IMR-90 (cell line): Measurements from ENCODE around the gene JAGN1. TPM values are rescaled to one million over a fixed set of nuclear protein-coding genes. Genes with fewer than 3 reads are reported as not detected.

Experiments used
- ATAC-seq: fragments of 200-7000 bp; cut with Tn5 transposase; 2 replicates; pipeline ENCODE4 v1.9.1; 2020; ENCODE audit warnings: low read depth, mild to moderate bottlenecking, moderate library complexity
- BruUV-seq: library from RNA; stranded (reverse); fragments of 400-500 nt; replicated peaks from 2 replicates; lab custom pipeline; 2021; lab: Mats Ljungman, UMichigan
- CTCF ChIA-PET: fragments of 300-600 bp; formaldehyde crosslinking; extraction: SDS; loops from one replicate; lab custom pipeline; 2021; ENCODE audit warnings: antibody characterized with exemption; lab: Yijun Ruan, JAX
- POLR2A ChIA-PET: fragments of 300-600 bp; sonication (Branson Sonifier 250); formaldehyde crosslinking; loops from one replicate; lab custom pipeline; 2022; ENCODE audit warnings: antibody characterized with exemption; ENCODE audit not compliant: unreplicated experiment; lab: Charles Lee
- DNase-seq: peaks from one replicate; pipeline ENCODE4 v3.0.0; 2013
- H2AFZ ChIP-seq: replicated peaks from 2 replicates; pipeline ENCODE3; 2013; ENCODE audit warnings: low read length, mild to moderate bottlenecking; ENCODE audit not compliant: poor library complexity
- H2AK5ac ChIP-seq: 2 replicates; pipeline ENCODE4 v1.6.1; 2013; ENCODE audit warnings: low read depth, low read length, inconsistent platforms
- H2AK9ac ChIP-seq: replicated peaks from 2 replicates; pipeline ENCODE3; 2013; ENCODE audit warnings: mild to moderate bottlenecking, low read depth, low read length, moderate library complexity; ENCODE audit not compliant: poor library complexity
- H2BK120ac ChIP-seq: 2 replicates; pipeline ENCODE4 v1.6.1; 2013; ENCODE audit warnings: low read depth, low read length, inconsistent platforms
- H2BK15ac ChIP-seq: 3 replicates; pipeline ENCODE4 v1.6.1; 2013; ENCODE audit warnings: low read depth, low read length, inconsistent platforms
- H2BK20ac ChIP-seq: 2 replicates; pipeline ENCODE4 v1.6.1; 2013; ENCODE audit warnings: low read depth, mild to moderate bottlenecking, inconsistent platforms, low read length, moderate library complexity
- H2BK5ac ChIP-seq: 2 replicates; pipeline ENCODE4 v1.6.1; 2013; ENCODE audit warnings: mild to moderate bottlenecking, low read depth, low read length, inconsistent platforms; ENCODE audit not compliant: poor library complexity, severe bottlenecking
- H3K14ac ChIP-seq: replicated peaks from 2 replicates; pipeline ENCODE4 v1.6.1; 2013; ENCODE audit warnings: low read depth, low read length, inconsistent platforms
- H3K18ac ChIP-seq: 2 replicates; pipeline ENCODE4 v1.6.1; 2013; ENCODE audit warnings: low read depth, low read length, control low read depth
- H3K23ac ChIP-seq: 2 replicates; pipeline ENCODE4 v1.6.1; 2013; ENCODE audit warnings: low read depth, low read length, inconsistent platforms
- H3K27ac ChIP-seq: 2 replicates; pipeline ENCODE4 v1.5.1; 2013; ENCODE audit warnings: mild to moderate bottlenecking, control low read depth, low read length; ENCODE audit not compliant: insufficient read depth
- H3K27me3 ChIP-seq: 2 replicates; pipeline ENCODE4 v1.6.1; 2013; ENCODE audit warnings: low read length; ENCODE audit not compliant: control insufficient read depth, insufficient read depth
- H3K36me3 ChIP-seq: 2 replicates; pipeline ENCODE4 v1.6.1; 2013; ENCODE audit warnings: low read length, mixed read lengths; ENCODE audit not compliant: control insufficient read depth, insufficient read depth
- H3K4ac ChIP-seq: 2 replicates; pipeline ENCODE4 v1.6.1; 2013; ENCODE audit warnings: low read depth, low read length, inconsistent platforms
- H3K4me1 ChIP-seq: 2 replicates; pipeline ENCODE4 v1.6.1; 2013; ENCODE audit warnings: low read length, mixed read lengths; ENCODE audit not compliant: control insufficient read depth, insufficient read depth
- H3K4me2 ChIP-seq: 2 replicates; pipeline ENCODE4 v1.6.1; 2013; ENCODE audit warnings: low read depth, mild to moderate bottlenecking, control low read depth, low read length, moderate library complexity
- H3K4me3 ChIP-seq: 2 replicates; pipeline ENCODE4 v1.5.1; 2013; ENCODE audit warnings: low read depth, mild to moderate bottlenecking, control low read depth, low read length, moderate library complexity; ENCODE audit not compliant: insufficient read depth
- H3K56ac ChIP-seq: 2 replicates; pipeline ENCODE4 v1.6.1; 2013; ENCODE audit warnings: low read length, inconsistent platforms; ENCODE audit not compliant: insufficient read depth; ENCODE audit errors: extremely low read depth
- H3K79me1 ChIP-seq, 2 experiments: 2 replicates each; pipeline ENCODE4 v1.6.1; 2013; ENCODE audit warnings: low read length in 2 of 2, inconsistent platforms in 1 of 2, low read depth in 1 of 2
- H3K9ac ChIP-seq: 2 replicates; pipeline ENCODE4 v1.6.1; 2013; ENCODE audit warnings: low read depth, low read length, control low read depth
- H3K9me1 ChIP-seq: 2 replicates; pipeline ENCODE4 v1.6.1; 2013; ENCODE audit warnings: low read length, inconsistent platforms; ENCODE audit not compliant: insufficient read depth
- H3K9me3 ChIP-seq: 2 replicates; pipeline ENCODE4 v1.6.1; 2013; ENCODE audit warnings: low read length; ENCODE audit not compliant: control insufficient read depth, insufficient read depth
- H4K20me1 ChIP-seq: 2 replicates; pipeline ENCODE4 v1.6.1; 2013; ENCODE audit warnings: low read length, inconsistent platforms; ENCODE audit not compliant: insufficient read depth
- H4K5ac ChIP-seq: 2 replicates; pipeline ENCODE4 v1.6.1; 2013; ENCODE audit warnings: mild to moderate bottlenecking, low read depth, low read length, control low read depth
- H4K8ac ChIP-seq, 2 experiments: 2 replicates each; pipeline ENCODE4 v1.6.1; 2013; ENCODE audit warnings: low read depth in 2 of 2, low read length in 2 of 2, control low read depth in 1 of 2, inconsistent platforms in 1 of 2
- H4K91ac ChIP-seq: 2 replicates; pipeline ENCODE4 v1.6.1; 2013; ENCODE audit warnings: low read depth, low read length, inconsistent platforms; ENCODE audit not compliant: insufficient read depth
- BHLHE40 ChIP-seq: fragments of 150-350 bp; IDR thresholded peaks from 2 replicates; pipeline ENCODE4 v1.6.1; 2016; ENCODE audit warnings: mild to moderate bottlenecking, low read depth, low read length
- CEBPB ChIP-seq: IDR thresholded peaks from 2 replicates; pipeline ENCODE4 v1.6.1; 2012; ENCODE audit warnings: low read depth, low read length, improper control_type of control experiment
- CHD1 ChIP-seq: IDR thresholded peaks from 2 replicates; pipeline ENCODE4 v1.6.1; 2012; ENCODE audit warnings: low read depth, low read length, improper control_type of control experiment
- CTCF ChIP-seq: conservative IDR thresholded peaks from 2 replicates; pipeline ENCODE4 v1.5.1; 2012; ENCODE audit warnings: mild to moderate bottlenecking, low read depth, low read length, improper control_type of control experiment
- ELK1 ChIP-seq: fragments of 150-350 bp; IDR thresholded peaks from 2 replicates; pipeline ENCODE4 v1.6.1; 2016; ENCODE audit warnings: low read depth, mild to moderate bottlenecking, low read length, moderate library complexity, borderline replicate concordance
- FOS ChIP-seq: fragments of 150-350 bp; IDR thresholded peaks from 2 replicates; pipeline ENCODE4 v1.6.1; 2016; ENCODE audit warnings: low read depth, low read length
- MAFK ChIP-seq: IDR thresholded peaks from 2 replicates; pipeline ENCODE4 v1.6.1; 2012; ENCODE audit warnings: low read depth, low read length, improper control_type of control experiment
- MAZ ChIP-seq: IDR thresholded peaks from 2 replicates; pipeline ENCODE4 v1.6.1; 2012; ENCODE audit warnings: low read depth, mild to moderate bottlenecking, low read length, improper control_type of control experiment, moderate library complexity, borderline replicate concordance
- MXI1 ChIP-seq: IDR thresholded peaks from 2 replicates; pipeline ENCODE4 v1.6.1; 2012; ENCODE audit warnings: low read depth, mild to moderate bottlenecking, low read length, moderate library complexity, borderline replicate concordance
- NFE2L2 ChIP-seq: fragments of 150-350 bp; IDR thresholded peaks from 2 replicates; pipeline ENCODE4 v1.6.1; 2016; ENCODE audit warnings: low read depth, mild to moderate bottlenecking, low read length
- POLR2A ChIP-seq: IDR thresholded peaks from 2 replicates; pipeline ENCODE4 v1.6.1; 2012; ENCODE audit warnings: mild to moderate bottlenecking, low read depth, low read length
- RAD21 ChIP-seq: IDR thresholded peaks from 2 replicates; pipeline ENCODE4 v1.6.1; 2012; ENCODE audit warnings: low read length, improper control_type of control experiment
- RFX5 ChIP-seq: IDR thresholded peaks from 2 replicates; pipeline ENCODE4 v1.8.0; 2012; ENCODE audit warnings: low read depth, mild to moderate bottlenecking, low read length, moderate library complexity
- WGBS, 2 experiments: methylation state at CpG; one replicate each; pipeline versions ENCODE4 v1.1.5 to v1.1.7; 2013; ENCODE audit warnings: missing lambda C conversion rate in 2 of 2; ENCODE audit not compliant: insufficient read length in 1 of 2; ENCODE audit errors: extremely low coverage in 2 of 2; 5-methylcytosine and 5-hydroxymethylcytosine counted together
- dilution Hi-C: fragments of 300-500 bp; cut with HindIII; formaldehyde crosslinking; loops from one replicate; pipeline ENCODE4 v1.14.3; 2018; ENCODE audit warnings: low sequenced_read_pairs; ENCODE audit not compliant: unreplicated experiment
- in situ Hi-C: fragments of 300-500 bp; cut with MboI; formaldehyde crosslinking; loops from 3 replicates; pipeline ENCODE4 v1.14.3; 2019; ENCODE audit warnings: low sequenced_read_pairs, inconsistent platforms, mixed read lengths
- intact Hi-C: fragments of 100-400 bp; cut with micrococcal nuclease; formaldehyde crosslinking; loops from 2 replicates; pipeline ENCODE4 v1.10.0; 2022
- polyA plus RNA-seq, 3 experiments: library from polyadenylated mRNA; depleted of rRNA; stranded (reverse); fragments of >200 nt; gene quantifications; 2 replicates each; pipeline ENCODE4 v1.2.3, GENCODE V29; 2012; ENCODE audit warnings: low replicate concordance in 1 of 3
- total RNA-seq: library from RNA; depleted of rRNA; stranded (reverse); fragments of >200 nt; gene quantifications from 2 replicates; pipeline ENCODE4 v1.2.3, GENCODE V29; 2012

Gene JAGN1
- total and polyA plus RNA-seq, 2 of the 4 experiments (the other 2 are of a cell fraction): 32.7 to 39.3 TPM

- no TSS peak for BruUV-seq
- CTCF ChIA-PET: no interaction called here
Measured at GRCh38 chr3:9867106-9867505, 23.3 kb upstream of the JAGN1 start.

More at GRCh38 chr3:9867106-9867505, 23.3 kb upstream of the JAGN1 start:
- Histone ChIP-seq H2BK20ac (no peak overlapping the region), H3K4me2 (no peak overlapping the region), H3K18ac (no peak overlapping the region), H3K36me3 (no peaks in the 10 kb centered on the region), H4K5ac (no peak overlapping the region), H3K79me1 (no peaks in the 10 kb centered on the region), H2AK5ac (peak overlapping the region; percentile 34; the same call in 1 of the 2 replicates), H3K27me3 (no peaks in the 10 kb centered on the region), H2BK5ac (no peak overlapping the region), H3K9ac (no peak overlapping the region), H4K20me1 (no peaks in the 10 kb centered on the region), H3K4me1 (peaks cover 14% of the 10 kb centered on the region), H2AFZ (peak overlapping the region; percentile 65), H4K8ac (no peak overlapping the region), H2BK120ac (no peak overlapping the region), H3K9me3 (0 out of 2 replicates have a peak, but pooled peaks cover 2% of the 10 kb centered on the region), H2BK15ac (no peak overlapping the region), H2AK9ac (peak overlapping the region; percentile 28), H3K4ac (no peak overlapping the region), H3K23ac (no peak overlapping the region), H3K9me1 (peaks cover 8% of the 10 kb centered on the region; the same call in 1 of the 2 replicates), H4K91ac (no peak overlapping the region), H3K27ac (no peak overlapping the region), H3K56ac (no peak overlapping the region), H3K14ac (no peak overlapping the region), H3K4me3 (no peak overlapping the region)
- WGBS, 2 experiments: 90% methylated on average over 5 of the region's 12 CpGs; no CpG with 5 or more reads in 1 of the 2 experiments
- DNase-seq: no peak
- TF ChIP-seq ELK1 (no peak), RAD21 (no peak), BHLHE40 (no peak), MAZ (no peak), RFX5 (no peak), CHD1 (no peak), POLR2A (no peak), MAFK (no peak), NFE2L2 (no peak), MXI1 (no peak), CTCF (no peak), CEBPB (no peak), FOS (no peak)
- ATAC-seq: no peak
- POLR2A ChIA-PET: no interaction called here
- dilution Hi-C loops (no loop called here), intact Hi-C loops (no loop called here), in situ Hi-C loops (no loop called here)
